Glomerular visceral epithelial cell (primary cell): Measurements from ENCODE around the gene CENPV.
"Not testable (repeated sequence)": the region's sequence is repeated elsewhere in the genome, so short reads cannot be mapped to it uniquely, and the experiment has no call there.

Source experiments
- DNase-seq: peaks from one replicate; pipeline ENCODE4 v3.0.0-alpha.2; 2016; ENCODE audit errors: extremely low spot score

The CENPV gene

GRCh38 chr17:16313139-16314090 is 39.9 kb downstream of the CENPV start:
- DNase-seq: peak; percentile 81

- DNase-seq: not testable (repeated sequence)
Measured at GRCh38 chr17:16312061-16312460, 41.2 kb downstream of the CENPV start.

- DNase-seq: no peak
Measured at GRCh38 chr17:16306211-16306610, 47.1 kb downstream of the CENPV start.

- peak; percentile 31 for DNase-seq
Measured at GRCh38 chr17:16304830-16305229, 48.4 kb downstream of the CENPV start.

- DNase-seq: no peak
Measured at GRCh38 chr17:16302856-16303255, 50.4 kb downstream of the CENPV start.

- DNase-seq: no peak
Measured at GRCh38 chr17:16301963-16302855, 51.1 kb downstream of the CENPV start.

GRCh38 chr17:16300554-16300953 is 52.7 kb downstream of the CENPV start:
- no peak for DNase-seq

- no peak for DNase-seq
Measured at GRCh38 chr17:16298140-16298662, 55.1 kb downstream of the CENPV start.

- DNase-seq: no peak
Measured at GRCh38 chr17:16297367-16298139, 55.7 kb downstream of the CENPV start.

- DNase-seq: not testable (repeated sequence)
Measured at GRCh38 chr17:16296072-16296471, 57.2 kb downstream of the CENPV start.

- no peak for DNase-seq
Measured at GRCh38 chr17:16294560-16294959, 58.7 kb downstream of the CENPV start.

GRCh38 chr17:16293931-16294330 is 59.3 kb downstream of the CENPV start:
- no peak for DNase-seq
